HCT116 (cell line): ENCODE measurements around the gene GNB1. TPM values are rescaled to one million over a fixed set of nuclear protein-coding genes. Genes with fewer than 3 reads are reported as not detected.
"Not testable (repeated sequence)": the region's sequence is repeated elsewhere in the genome, so short reads cannot be mapped to it uniquely, and the experiment has no call there.

Experiments
- ATAC-seq: fragments of 200-7000 bp; cut with Tn5 transposase; 2 replicates; pipeline ENCODE4 v1.9.1; 2020; ENCODE audit warnings: mild to moderate bottlenecking, moderate library complexity
- BruUV-seq: library from RNA; stranded (reverse); fragments of 400-500 nt; replicated peaks from 2 replicates; lab custom pipeline; 2021; lab: Mats Ljungman, UMichigan
- CTCF ChIA-PET: fragments of 300-600 bp; sonication (Branson Sonifier 250); formaldehyde crosslinking; loops from one replicate; lab custom pipeline; 2021; ENCODE audit warnings: antibody characterized with exemption; lab: Charles Lee
- POLR2A ChIA-PET: fragments of 300-600, 350-600 bp; sonication (Branson Sonifier 250); formaldehyde crosslinking; loops from one replicate; lab custom pipeline; 2021; ENCODE audit warnings: antibody characterized with exemption; lab: Charles Lee
- RAD21 ChIA-PET, 2 experiments: fragments of 300-600 bp; sonication (Branson Sonifier 250); formaldehyde crosslinking; loops; one replicate each; lab custom pipeline; 2023; ENCODE audit warnings: low total read pairs in 2 of 2; ENCODE audit not compliant: uncharacterized antibody in 2 of 2, unreplicated experiment in 2 of 2, low non-redundant PET in 1 of 2; lab: Charles Lee
- DNase-seq: peaks from one replicate; pipeline ENCODE4 v3.0.0-alpha.2; 2010; ENCODE audit warnings: low read depth, low spot score
- H2AFZ ChIP-seq: fragments of 200-600 bp; shearing (Covaris generic), sonication (generic); 2 replicates; pipeline ENCODE4 v1.6.1; 2017; ENCODE audit warnings: low read depth, mixed run types, mixed read lengths, antibody characterized with exemption, low read length; ENCODE audit not compliant: poor library complexity, severe bottlenecking
- H3K27ac ChIP-seq: 2 replicates; pipeline ENCODE4 v1.5.1; 2012; ENCODE audit warnings: low read depth, low read length
- H3K27me3 ChIP-seq: fragments of 200-600 bp; sonication (generic); 2 replicates; pipeline ENCODE4 v1.6.1; 2016; ENCODE audit warnings: mixed run types, low read length, mixed read lengths; ENCODE audit not compliant: insufficient read depth
- H3K36me3 ChIP-seq, 2 experiments: fragments of 200-500 bp in 1 of 2; fragments of 200-600 bp in 1 of 2; sonication (Bioruptor generic) in 1 of 2; sonication (generic) in 1 of 2; 2 replicates each; pipeline versions ENCODE4 v1.5.1 to v1.6.1; 2014 to 2016; ENCODE audit warnings: low read length in 2 of 2, inconsistent platforms in 1 of 2, mixed read lengths in 1 of 2, mixed run types in 1 of 2; ENCODE audit not compliant: insufficient read depth in 2 of 2, control insufficient read depth in 1 of 2
- H3K4me1 ChIP-seq, 2 experiments: fragments of 200-600 bp in 1 of 2; sonication (generic) in 1 of 2; 2 replicates each; pipeline versions ENCODE4 v1.5.1 to v1.6.1; 2012 to 2017; ENCODE audit warnings: low read length in 2 of 2, inconsistent platforms in 1 of 2, mild to moderate bottlenecking in 1 of 2, mixed read lengths in 1 of 2, mixed run types in 1 of 2, moderate library complexity in 1 of 2; ENCODE audit not compliant: insufficient read depth in 2 of 2, control insufficient read depth in 1 of 2
- H3K4me2 ChIP-seq: fragments of 200-600 bp; sonication (generic); 2 replicates; pipeline ENCODE4 v1.6.1; 2017; ENCODE audit warnings: mixed run types, low read length, mixed read lengths
- H3K4me3 ChIP-seq, 2 experiments: fragments of 200-600 bp in 1 of 2; sonication (generic) in 1 of 2; replicated peaks in 1 of 2; 2 replicates each; pipeline ENCODE4 v1.5.1; 2011 to 2016; ENCODE audit warnings: low read length in 2 of 2, control low read depth in 1 of 2, low read depth in 1 of 2, mild to moderate bottlenecking in 1 of 2, mixed read lengths in 1 of 2, mixed run types in 1 of 2
- H3K79me2 ChIP-seq: fragments of 200-600 bp; sonication (generic); 2 replicates; pipeline ENCODE4 v1.6.1; 2017; ENCODE audit warnings: mild to moderate bottlenecking, mixed run types, low read length, moderate library complexity, mixed read lengths; ENCODE audit not compliant: insufficient read depth
- H3K9ac ChIP-seq: fragments of 200-600 bp; sonication (generic); 2 replicates; pipeline ENCODE4 v1.6.1; 2016; ENCODE audit warnings: low read length, mixed read lengths
- H3K9me2 ChIP-seq: fragments of 200-600 bp; sonication (generic), shearing (Covaris generic); 2 replicates; pipeline ENCODE4 v1.6.1; 2017; ENCODE audit warnings: mixed run types, mild to moderate bottlenecking, moderate library complexity; ENCODE audit not compliant: insufficient read depth
- H3K9me3 ChIP-seq, 2 experiments: fragments of 200-500 bp in 1 of 2; fragments of 200-600 bp in 1 of 2; sonication (Bioruptor generic) in 1 of 2; sonication (generic) in 1 of 2; 2 replicates each; pipeline ENCODE4 v1.6.1; 2014 to 2017; ENCODE audit warnings: low read length in 2 of 2, mixed read lengths in 2 of 2, inconsistent platforms in 1 of 2, low read depth in 1 of 2, mild to moderate bottlenecking in 1 of 2, mixed run types in 1 of 2, moderate library complexity in 1 of 2; ENCODE audit not compliant: control insufficient read depth in 1 of 2, insufficient read depth in 1 of 2
- H4K20me1 ChIP-seq: fragments of 200-600 bp; sonication (generic), shearing (Covaris generic); 2 replicates; pipeline ENCODE4 v1.6.1; 2017; ENCODE audit warnings: mixed run types, mild to moderate bottlenecking, moderate library complexity; ENCODE audit not compliant: insufficient read depth
- EGR1 ChIP-seq: IDR thresholded peaks from 2 replicates; pipeline ENCODE4 v1.6.1; 2012; ENCODE audit warnings: low read depth
- EZH2 ChIP-seq: fragments of 200-600 bp; sonication (generic); IDR thresholded peaks from 2 replicates; pipeline ENCODE4 v1.6.1; 2017; ENCODE audit warnings: antibody characterized with exemption, mixed run types
- POLR2AphosphoS5 ChIP-seq: IDR thresholded peaks from 2 replicates; pipeline ENCODE4 v1.6.1; 2011; ENCODE audit warnings: mild to moderate bottlenecking, low read depth, low read length, moderate library complexity
- RAD21 ChIP-seq: IDR thresholded peaks from 2 replicates; pipeline ENCODE4 v1.6.1; 2012; ENCODE audit warnings: low read depth, mild to moderate bottlenecking
- ZNF274 ChIP-seq: fragments of 200-500 bp; sonication (Bioruptor generic); IDR thresholded peaks from 2 replicates; pipeline ENCODE4 v1.6.1; 2014; ENCODE audit warnings: mild to moderate bottlenecking, low read depth, low read length, inconsistent platforms
- intact Hi-C: fragments of 100-400 bp; cut with micrococcal nuclease; formaldehyde crosslinking; loops from 2 replicates; pipeline ENCODE4 v1.10.0; 2022
- total RNA-seq: library from RNA; stranded (reverse); gene quantifications from one replicate; pipeline ENCODE4 v1.2.1, GENCODE V29; 2021; ENCODE audit not compliant: unreplicated experiment
- TF ChIP-seq, protein P1 (sequence below): IDR thresholded peaks from 2 replicates; pipeline ENCODE4 v1.6.1; 2012
- TF ChIP-seq, protein P2 (sequence below): IDR thresholded peaks from 2 replicates; pipeline ENCODE4 v1.6.1; 2012

Gene GNB1
- total RNA-seq, 1 experiment from 2014 or later = 371 TPM

DNA sequence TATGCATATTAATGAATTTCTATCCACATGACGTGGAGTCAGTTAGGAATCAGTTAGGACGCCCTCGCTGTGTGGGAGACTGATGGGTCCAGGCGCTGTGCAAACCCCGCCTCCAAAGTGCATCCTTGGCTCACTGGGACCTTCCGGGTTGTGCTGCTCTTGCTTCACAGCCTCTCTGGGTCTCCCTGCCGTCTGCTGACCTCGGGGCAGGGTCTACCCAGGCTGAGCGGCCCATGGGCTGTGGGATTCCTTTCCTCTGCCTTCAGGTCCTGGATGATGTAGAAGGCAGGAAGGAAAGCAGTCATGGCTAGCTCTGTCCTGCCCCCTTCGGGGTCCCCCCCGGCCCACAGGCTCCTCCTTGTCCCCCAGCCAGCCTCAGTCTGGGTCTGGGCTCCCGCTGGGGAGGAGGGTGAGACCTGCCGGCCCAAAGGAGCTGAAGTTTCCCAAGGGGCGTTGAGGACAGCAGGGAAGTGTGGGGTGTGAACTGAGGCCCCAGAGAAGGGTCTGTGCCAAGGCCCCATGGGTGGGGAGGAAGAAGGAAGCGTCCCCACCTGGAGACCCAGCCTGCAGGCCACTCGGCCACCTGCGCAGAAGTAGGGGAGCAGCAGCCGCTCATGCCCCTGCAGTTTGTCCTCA, 142.1 kb downstream of the GNB1 start:
- H3K9ac ChIP-seq = no peak overlapping the region
- CTCF ChIA-PET = no interaction called here
- intact Hi-C loops = no loop called here

GRCh38 chr1:1746566-1746909, 144.3 kb downstream of the GNB1 start:
- H3K36me3 ChIP-seq, H3K9me2 ChIP-seq, H3K9ac ChIP-seq, DNase-seq, H3K27me3 ChIP-seq, H4K20me1 ChIP-seq, H3K79me2 ChIP-seq, BruUV-seq, H2AFZ ChIP-seq, H3K9me3 ChIP-seq, CTCF ChIA-PET, H3K4me1 ChIP-seq, intact Hi-C loops, RAD21 ChIA-PET: not testable (repeated sequence)
- Histone ChIP-seq H3K27ac (peak overlapping the region; percentile 84), H3K4me2 (peak overlapping the region; percentile 35; the same call in 1 of the 2 replicates), H3K4me3 (0 out of 4 replicates have a peak overlapping the region, but pooled peaks of 1 of the 2 experiments have one; percentile 40)
- POLR2A ChIA-PET = interaction anchor here (0.7 kb wide), 1 partner anchor 118 kb away, joined by 3 read pairs; no protein-coding TSS in a partner anchor
- peak; percentile 86 for ATAC-seq

More for the DNA sequence above, 142.1 kb downstream of the GNB1 start:
- H3K4me2 ChIP-seq = no peak overlapping the region
- ChIA-PET RAD21 (no interaction called here), POLR2A (no interaction called here)
- H2AFZ ChIP-seq = no peak overlapping the region
- no peak for DNase-seq
- peaks cover 0 to 6% of the 10 kb centered on the region in 2 experiments; a peak in 2 of 4 replicates for H3K36me3 ChIP-seq
- TF ChIP-seq, protein P1, sequence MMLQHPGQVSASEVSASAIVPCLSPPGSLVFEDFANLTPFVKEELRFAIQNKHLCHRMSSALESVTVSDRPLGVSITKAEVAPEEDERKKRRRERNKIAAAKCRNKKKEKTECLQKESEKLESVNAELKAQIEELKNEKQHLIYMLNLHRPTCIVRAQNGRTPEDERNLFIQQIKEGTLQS = no peak
- TF ChIP-seq EGR1 (no peak), EZH2 (no peak), RAD21 (no peak), POLR2AphosphoS5 (no peak), ZNF274 (no peak)
- TF ChIP-seq, protein P2, sequence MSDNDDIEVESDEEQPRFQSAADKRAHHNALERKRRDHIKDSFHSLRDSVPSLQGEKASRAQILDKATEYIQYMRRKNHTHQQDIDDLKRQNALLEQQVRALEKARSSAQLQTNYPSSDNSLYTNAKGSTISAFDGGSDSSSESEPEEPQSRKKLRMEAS = no peak
- no peaks in the 10 kb centered on the region for H3K9me2 ChIP-seq
- H3K4me3 ChIP-seq = no peak overlapping the region
- no peaks in the 10 kb centered on the region for H3K4me1 ChIP-seq
- no peaks in the 10 kb centered on the region for H3K27me3 ChIP-seq
- no peaks in the 10 kb centered on the region for H3K9me3 ChIP-seq
- no peak for ATAC-seq
- no TSS peak for BruUV-seq
- no peaks in the 10 kb centered on the region for H4K20me1 ChIP-seq
- H3K27ac ChIP-seq = no peak overlapping the region
- H3K79me2 ChIP-seq = no peaks in the 10 kb centered on the region
